Measurements from ENCODE around the gene GART.
A peak's percentile ranks its signal among the peaks of the same experiment; 100 is the strongest.
"Not testable (repeated sequence)": the region's sequence is repeated elsewhere in the genome, so short reads cannot be mapped to it uniquely, and the experiment has no call there.

GART gene

DNA sequence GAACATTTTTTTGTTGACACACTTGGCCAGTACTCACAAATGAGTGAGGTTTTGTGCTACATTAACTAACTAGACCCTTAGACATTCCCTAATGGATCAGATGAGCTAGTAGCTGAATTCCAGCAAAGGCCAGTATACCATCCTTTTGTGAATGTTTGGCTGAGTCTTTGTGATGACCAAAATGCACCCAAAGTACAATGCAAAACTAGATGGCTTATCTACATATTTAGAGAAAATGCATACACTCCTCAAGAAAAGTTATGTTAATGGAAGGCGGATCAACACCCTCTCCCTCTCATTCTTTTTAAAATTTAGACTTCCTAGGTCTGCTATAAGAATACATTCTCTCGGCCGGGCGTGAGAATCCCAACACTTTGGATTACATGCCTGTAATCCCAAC is 30.3 kb downstream of the GART start:
- DNase-seq: no peak

GRCh38 chr21:33510826-33511225 is 31.1 kb downstream of the GART start:
- DNase-seq: no peak

DNA sequence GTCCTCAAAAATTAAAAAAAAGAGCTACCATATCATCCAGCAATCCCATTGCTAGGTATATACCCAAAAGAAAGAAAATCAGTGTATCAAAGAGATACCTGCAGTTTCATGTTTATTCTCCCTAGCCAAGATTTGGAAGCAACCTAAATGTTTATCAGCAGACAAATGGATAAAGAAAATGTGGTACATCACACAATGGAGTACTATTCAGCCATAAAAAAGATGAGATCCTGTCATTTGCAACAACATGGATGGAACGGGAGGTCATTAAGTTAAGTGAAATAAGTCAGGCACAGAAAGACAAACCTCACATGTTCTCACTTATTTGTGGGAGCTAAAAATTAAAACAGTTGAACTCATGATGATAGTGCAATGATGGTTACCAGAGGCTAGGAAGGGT is 34.9 kb downstream of the GART start:
- DNase-seq: not testable (repeated sequence)

DNA sequence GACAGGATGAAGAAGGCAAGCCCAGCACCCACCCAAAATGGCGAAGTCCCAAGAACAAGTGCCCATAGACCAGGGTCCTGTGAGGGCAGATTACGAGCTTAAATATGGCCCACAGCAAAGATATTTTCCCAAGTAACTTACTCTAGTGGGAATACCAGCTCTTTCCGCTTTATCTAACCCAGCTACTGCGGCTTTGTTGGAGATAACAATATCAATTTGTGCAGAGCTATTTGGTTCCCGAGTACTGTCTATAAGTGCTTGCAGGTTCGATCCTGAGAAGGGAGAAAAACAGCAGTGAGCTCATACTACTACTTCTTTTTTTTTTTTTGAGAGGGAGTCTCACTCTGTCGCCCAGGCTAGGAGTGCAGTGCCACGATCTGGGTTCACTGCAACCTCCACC is 36.1 kb downstream of the GART start:
- no peak for DNase-seq

GRCh38 chr21:33496345-33496744 is 45.6 kb downstream of the GART start:
- no peak for DNase-seq

GRCh38 chr21:33495743-33496142 is 46.2 kb downstream of the GART start:
- no peak for DNase-seq

DNA sequence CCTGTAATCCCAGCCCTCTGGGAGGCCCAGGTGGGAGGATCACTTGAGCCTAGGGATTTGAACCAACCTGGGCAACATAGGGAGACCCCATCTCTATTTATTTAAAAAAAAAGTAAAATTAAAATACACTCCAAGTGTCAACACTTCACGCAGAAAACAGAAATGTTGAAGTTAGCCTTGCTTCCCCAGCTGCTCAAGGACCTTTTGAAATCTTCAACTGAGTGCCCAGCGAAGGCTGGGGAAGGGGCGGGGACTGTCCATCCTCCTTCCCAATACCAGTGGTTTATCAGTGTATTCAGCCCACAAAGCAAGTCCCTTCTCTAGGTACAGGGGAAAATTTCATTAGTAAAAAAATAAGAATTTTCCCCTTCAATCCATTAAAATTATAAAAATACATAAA is 48.2 kb downstream of the GART start:
- DNase-seq: no peak

DNA sequence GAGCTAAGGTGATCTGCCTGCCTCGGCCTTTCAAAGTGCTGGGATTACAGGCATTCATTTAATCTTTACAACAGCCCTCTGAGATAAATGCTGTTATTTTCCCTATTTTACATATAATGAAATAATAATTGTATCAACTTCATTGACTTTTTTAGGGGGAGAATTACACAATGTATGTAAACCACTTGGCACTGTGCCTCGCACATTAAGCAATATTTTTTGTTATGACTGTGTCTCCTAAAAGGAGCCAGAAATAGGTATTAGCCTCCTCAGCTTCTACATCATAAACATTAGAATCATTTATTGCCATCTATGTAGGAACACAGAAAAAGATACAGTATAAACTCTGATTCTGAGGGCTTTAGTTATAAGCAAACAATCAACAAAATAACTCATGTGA is 49.3 kb downstream of the GART start:
- DNase-seq: no peak

- DNase-seq: peak; percentile 94
These were observed 50.4 kb downstream of the GART start, which contains the start of gene DNAJC28 for GRCh38 chr21:33491373-33492102. Gene DNAJC28, minus strand, starts transcription at chr21:33491716. Its CDS starts 2,323 bp downstream, at chr21:33489393.

DNA sequence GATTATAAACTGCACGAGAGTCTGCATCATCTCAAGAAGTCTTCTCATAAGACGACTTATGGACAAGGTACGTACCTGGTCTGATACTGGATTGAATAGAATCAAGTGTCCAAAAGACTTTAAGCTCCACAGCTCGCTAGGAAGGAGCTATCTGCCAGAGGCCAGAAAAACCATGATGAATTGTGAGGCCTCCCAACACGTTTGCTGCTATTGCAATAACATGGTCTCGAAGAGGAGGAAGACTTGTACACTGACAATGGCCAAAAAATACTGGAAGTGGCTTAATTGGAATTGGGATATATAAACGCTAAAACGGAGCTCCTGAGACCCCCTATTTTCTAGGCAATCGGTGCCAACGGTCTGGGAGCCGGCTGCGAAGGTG is 50.9 kb downstream of the GART start:
- DNase-seq: no peak

- DNase-seq: no peak
These were observed 53.0 kb downstream of the GART start for GRCh38 chr21:33488936-33489335.

GRCh38 chr21:33487996-33488395 is 53.9 kb downstream of the GART start:
- no peak for DNase-seq

GRCh38 chr21:33481314-33481943 is 60.5 kb downstream of the GART start:
- DNase-seq: no peak

DNA sequence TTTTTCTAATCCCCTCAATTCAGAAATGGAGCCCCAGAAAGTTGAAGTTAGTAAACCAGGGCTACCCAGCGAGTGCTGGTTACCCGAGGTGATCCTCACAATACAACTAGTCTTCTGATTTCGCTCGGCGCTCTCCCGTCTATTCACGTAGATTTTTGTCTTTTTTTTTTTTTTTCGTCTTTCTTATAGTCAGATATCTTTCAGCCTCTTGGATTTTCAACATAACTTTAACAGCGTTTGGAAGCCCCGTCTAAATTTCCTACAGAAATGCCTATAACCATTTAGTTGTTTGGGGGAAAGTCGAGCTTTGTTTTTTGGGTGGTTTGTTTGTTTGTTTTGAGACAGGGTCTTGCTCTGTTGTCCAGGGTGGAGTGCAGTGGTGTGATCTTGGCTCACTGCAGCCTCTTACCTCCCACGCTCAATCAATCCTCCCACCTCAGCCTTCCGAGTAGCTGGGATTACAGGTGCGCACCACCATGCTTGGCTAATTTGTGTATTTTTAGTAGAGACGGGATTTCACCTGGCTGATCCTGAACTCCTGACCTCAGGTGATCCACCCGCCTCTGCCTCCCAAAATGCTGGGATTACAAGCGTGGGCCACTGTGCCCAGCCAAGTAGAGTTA is 61.3 kb downstream of the GART start:
- no peak for DNase-seq

GRCh38 chr21:33479679-33480480 is 62.0 kb downstream of the GART start, which contains the start of gene TMEM50B:
Gene TMEM50B, minus strand, starts transcription at chr21:33479974. Its CDS starts 11,089 bp downstream, at chr21:33468885.
- peak; percentile 96 for DNase-seq

GRCh38 chr21:33478935-33479678 is 62.8 kb downstream of the GART start:
- DNase-seq: peak; percentile 49

DNA sequence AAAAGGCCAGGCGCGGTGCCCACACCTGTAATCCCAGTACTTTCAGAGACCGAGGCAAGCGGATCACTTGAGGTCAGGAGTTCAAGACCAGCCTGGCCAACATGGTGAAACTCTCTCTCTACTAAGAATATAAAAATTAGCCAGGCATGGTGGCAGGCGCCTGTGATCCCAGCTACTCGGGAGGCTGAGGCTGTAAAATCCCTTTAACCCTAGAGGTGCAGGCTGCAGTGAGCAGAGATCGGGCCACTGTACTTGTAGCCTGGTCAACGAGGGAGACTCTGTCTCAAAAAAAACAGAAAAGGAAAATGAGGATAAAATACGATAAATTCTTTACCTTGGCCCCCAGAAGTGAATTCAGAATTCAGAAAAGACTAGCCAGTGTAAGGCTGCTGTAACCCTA is 63.7 kb downstream of the GART start:
- DNase-seq: no peak

GRCh38 chr21:33477066-33477465 is 64.9 kb downstream of the GART start:
- DNase-seq: no peak

DNA sequence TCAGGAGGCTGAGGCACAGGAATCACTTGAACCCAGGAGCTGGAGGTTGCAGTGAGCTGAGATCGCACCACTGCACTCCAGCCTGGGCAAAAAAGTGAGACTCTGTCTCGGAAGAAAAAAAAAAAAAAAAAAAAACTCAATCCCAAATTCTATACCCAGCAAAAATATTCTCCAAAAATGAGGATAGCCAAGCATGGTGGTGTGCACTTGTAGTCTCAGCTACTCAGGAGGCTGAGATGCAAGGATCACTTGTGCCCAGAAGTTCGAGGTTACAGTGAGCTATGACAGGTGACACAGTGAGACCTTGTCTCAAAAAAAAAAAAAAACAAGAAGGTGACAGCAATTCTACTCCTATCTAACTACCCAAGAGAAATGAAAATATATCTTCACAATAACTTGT is 68.6 kb downstream of the GART start:
- no peak for DNase-seq

GRCh38 chr21:33470701-33471100 is 71.2 kb downstream of the GART start:
- DNase-seq: no peak

GRCh38 chr21:33469183-33469582 is 72.7 kb downstream of the GART start:
- not testable (repeated sequence) for DNase-seq

DNA sequence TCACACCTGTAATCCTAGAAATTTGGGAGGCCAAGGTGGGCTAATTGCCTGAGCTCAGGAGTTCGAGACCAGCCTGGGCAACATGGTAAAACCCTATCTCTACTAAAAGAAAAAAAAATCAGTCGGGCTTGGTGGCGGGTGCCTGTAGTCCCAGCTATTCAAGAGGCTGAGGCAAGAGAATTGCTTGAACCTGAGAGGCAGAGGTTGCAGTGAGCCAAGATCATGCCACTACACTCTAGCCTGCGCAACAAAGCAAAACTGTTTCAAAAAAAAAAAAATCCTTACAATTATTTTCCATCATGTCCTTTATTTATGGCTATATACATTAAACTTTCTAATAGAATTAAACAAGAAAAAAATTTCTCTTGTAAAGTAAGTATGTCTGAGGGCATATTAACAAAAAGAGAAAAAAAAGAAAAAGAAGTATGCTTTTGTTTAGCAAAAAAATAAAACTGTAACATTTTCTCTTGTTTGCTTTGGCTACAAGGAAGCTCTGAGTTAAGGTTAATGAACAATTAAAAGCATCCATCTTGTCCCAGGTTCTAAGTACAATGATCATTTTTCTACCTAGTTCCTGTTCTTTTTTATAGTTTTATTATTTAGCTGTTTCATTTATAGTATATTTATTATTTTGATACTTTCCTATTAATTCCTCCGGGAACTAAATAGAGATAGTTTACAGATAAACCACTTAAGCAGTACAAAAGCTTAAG is 80.2 kb downstream of the GART start:
- no peak for DNase-seq

Data from activated naive CD4-positive, alpha-beta T cell treated with Interleukin-2 at 50 U/mL for 16 hours (primary cell).